Parathyroid adenoma (tissue), 2 donors: ENCODE measurements around the gene MEF2D.
A peak's percentile ranks its signal among the peaks of the same experiment; 100 is the strongest.

Experiments
- H2AFZ ChIP-seq: fragments of 300-600 bp; sonication (generic); one replicate; pipeline ENCODE4 v1.7.0; 2017; ENCODE audit warnings: antibody characterized with exemption, mild to moderate bottlenecking
- H3K27ac ChIP-seq: fragments of 300-600 bp; sonication (generic); one replicate; pipeline ENCODE4 v1.7.0; 2017
- H3K27me3 ChIP-seq: fragments of 300-600 bp; sonication (generic); one replicate; pipeline ENCODE4 v1.7.0; 2017; ENCODE audit warnings: low read length; ENCODE audit not compliant: control insufficient read depth, insufficient read depth
- H3K36me3 ChIP-seq: fragments of 300-600 bp; sonication (generic); one replicate; pipeline ENCODE4 v1.7.0; 2017; ENCODE audit warnings: low read length; ENCODE audit not compliant: control insufficient read depth, insufficient read depth
- H3K4me1 ChIP-seq: fragments of 300-600 bp; sonication (generic); one replicate; pipeline ENCODE4 v1.7.0; 2017; ENCODE audit warnings: control low read depth
- H3K4me2 ChIP-seq: fragments of 300-600 bp; sonication (generic); one replicate; pipeline ENCODE4 v1.7.0; 2017; ENCODE audit warnings: low read length
- H3K4me3 ChIP-seq: fragments of 300-600 bp; sonication (generic); one replicate; pipeline ENCODE4 v1.7.0; 2017; ENCODE audit warnings: low read depth, low read length
- H3K79me2 ChIP-seq: fragments of 300-600 bp; sonication (generic); one replicate; pipeline ENCODE4 v1.7.0; 2017; ENCODE audit warnings: control low read depth
- H3K9ac ChIP-seq: fragments of 300-600 bp; sonication (generic); one replicate; pipeline ENCODE4 v1.7.0; 2017; ENCODE audit warnings: mild to moderate bottlenecking
- H3K9me3 ChIP-seq: fragments of 300-600 bp; sonication (generic); one replicate; pipeline ENCODE4 v1.7.0; 2017; ENCODE audit warnings: low read length; ENCODE audit not compliant: control insufficient read depth
- TF ChIP-seq, protein P1 (sequence below): fragments of 300-600 bp; sonication (generic); IDR thresholded peaks from one replicate; pipeline ENCODE4 v1.7.0; 2017; ENCODE audit warnings: antibody characterized with exemption, mild to moderate bottlenecking
- donor health status: primary hyperparathyroidism.

Gene MEF2D

DNA sequence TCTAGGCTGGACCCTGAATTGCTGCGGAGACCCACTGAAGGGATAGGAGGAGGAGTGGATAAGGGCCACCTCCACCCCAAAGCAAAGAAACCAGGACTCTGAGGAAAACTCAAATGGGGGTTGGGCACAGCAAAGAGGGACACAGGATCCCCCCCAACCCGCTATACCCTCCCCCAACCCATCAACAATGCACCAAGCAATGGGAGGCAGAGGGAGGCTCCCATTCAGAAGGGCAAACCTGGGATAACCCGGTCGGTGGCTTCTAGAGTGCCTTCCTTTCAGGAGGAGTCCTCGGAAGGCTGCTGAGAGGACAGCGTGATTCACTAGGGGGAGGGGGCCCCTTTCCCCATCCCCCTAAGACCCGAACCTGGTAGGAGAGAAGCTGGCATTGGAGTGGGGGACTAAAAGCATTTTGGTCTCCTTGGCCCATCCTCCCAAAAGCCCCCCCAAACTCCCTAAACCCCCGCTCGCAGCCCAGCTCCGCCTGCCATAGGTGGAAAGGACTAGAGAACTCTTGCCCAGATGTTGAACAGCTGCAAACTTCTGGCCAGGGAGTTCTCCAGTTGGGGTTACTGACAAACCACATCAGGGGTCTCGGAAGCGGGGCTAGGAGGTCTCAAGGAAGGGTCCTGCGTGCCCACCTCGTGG is 1.3 kb downstream of the MEF2D start:
- peaks cover 50% of the 10 kb centered on the region for H3K4me1 ChIP-seq
- H3K27ac ChIP-seq, result peak overlapping the region; percentile 37
- no peaks in the 10 kb centered on the region for H3K36me3 ChIP-seq
- H3K27me3 ChIP-seq, result no peaks in the 10 kb centered on the region
- H3K4me2 ChIP-seq, result peak overlapping the region; percentile 71
- H3K4me3 ChIP-seq, result peak overlapping the region; percentile 96
- H2AFZ ChIP-seq, result no peak overlapping the region
- no peak overlapping the region for H3K9ac ChIP-seq
- H3K79me2 ChIP-seq, result peaks cover 49% of the 10 kb centered on the region
- H3K9me3 ChIP-seq, result no peaks in the 10 kb centered on the region
- TF ChIP-seq, protein P1, sequence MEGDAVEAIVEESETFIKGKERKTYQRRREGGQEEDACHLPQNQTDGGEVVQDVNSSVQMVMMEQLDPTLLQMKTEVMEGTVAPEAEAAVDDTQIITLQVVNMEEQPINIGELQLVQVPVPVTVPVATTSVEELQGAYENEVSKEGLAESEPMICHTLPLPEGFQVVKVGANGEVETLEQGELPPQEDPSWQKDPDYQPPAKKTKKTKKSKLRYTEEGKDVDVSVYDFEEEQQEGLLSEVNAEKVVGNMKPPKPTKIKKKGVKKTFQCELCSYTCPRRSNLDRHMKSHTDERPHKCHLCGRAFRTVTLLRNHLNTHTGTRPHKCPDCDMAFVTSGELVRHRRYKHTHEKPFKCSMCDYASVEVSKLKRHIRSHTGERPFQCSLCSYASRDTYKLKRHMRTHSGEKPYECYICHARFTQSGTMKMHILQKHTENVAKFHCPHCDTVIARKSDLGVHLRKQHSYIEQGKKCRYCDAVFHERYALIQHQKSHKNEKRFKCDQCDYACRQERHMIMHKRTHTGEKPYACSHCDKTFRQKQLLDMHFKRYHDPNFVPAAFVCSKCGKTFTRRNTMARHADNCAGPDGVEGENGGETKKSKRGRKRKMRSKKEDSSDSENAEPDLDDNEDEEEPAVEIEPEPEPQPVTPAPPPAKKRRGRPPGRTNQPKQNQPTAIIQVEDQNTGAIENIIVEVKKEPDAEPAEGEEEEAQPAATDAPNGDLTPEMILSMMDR, result no peak

DNA sequence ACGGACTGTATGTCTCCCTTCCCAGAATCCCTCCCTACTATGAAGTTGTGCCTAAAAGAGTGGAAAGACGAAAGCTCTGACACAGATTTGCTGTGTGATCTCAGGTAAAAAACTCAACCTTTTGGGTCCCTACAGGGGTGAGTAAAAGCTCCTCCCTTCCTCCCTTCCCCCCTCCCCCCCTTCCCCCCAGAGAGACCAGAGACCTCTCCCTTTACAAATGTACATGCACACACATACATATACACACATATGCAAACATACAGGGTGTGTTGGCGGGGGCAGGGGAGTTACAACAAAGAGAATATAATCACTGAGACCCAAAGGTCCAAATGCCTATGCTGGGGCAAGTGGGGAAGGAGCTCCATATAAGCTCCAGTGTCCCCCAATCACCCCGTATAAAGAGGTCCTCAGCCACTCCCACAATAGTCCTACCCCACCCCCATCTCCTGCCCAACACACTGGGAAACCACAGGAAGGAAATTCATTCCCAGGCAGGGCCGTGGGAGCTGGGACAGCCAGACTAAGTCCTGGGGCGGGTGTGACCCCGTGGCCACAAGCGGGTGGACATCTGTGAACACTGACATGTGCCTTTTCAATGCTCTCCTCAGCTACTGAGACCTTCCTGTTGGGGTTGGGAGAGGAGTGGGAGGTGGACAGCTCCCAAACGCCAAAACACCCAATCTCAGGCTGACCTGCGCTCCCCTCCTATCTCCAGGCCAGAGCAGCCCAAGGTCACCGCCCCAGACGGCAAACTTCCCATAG is 2.0 kb downstream of the MEF2D start:
- H3K9ac ChIP-seq, result no peak overlapping the region
- peaks cover 50% of the 10 kb centered on the region for H3K4me1 ChIP-seq
- TF ChIP-seq, protein P1, result no peak
- peaks cover 56% of the 10 kb centered on the region for H3K79me2 ChIP-seq
- H2AFZ ChIP-seq, result no peak overlapping the region
- no peaks in the 10 kb centered on the region for H3K27me3 ChIP-seq
- H3K36me3 ChIP-seq, result no peaks in the 10 kb centered on the region
- peak overlapping the region; percentile 71 for H3K4me2 ChIP-seq
- H3K27ac ChIP-seq, result peak overlapping the region; percentile 49
- no peaks in the 10 kb centered on the region for H3K9me3 ChIP-seq
- H3K4me3 ChIP-seq, result peak overlapping the region; percentile 96

GRCh38 chr1:156497743-156498431 is 2.7 kb downstream of the MEF2D start:
- Histone ChIP-seq H3K79me2 (peaks cover 63% of the 10 kb centered on the region), H3K9me3 (no peaks in the 10 kb centered on the region), H3K27ac (peak overlapping the region; percentile 49), H3K4me1 (peaks cover 48% of the 10 kb centered on the region), H2AFZ (no peak overlapping the region), H3K36me3 (no peaks in the 10 kb centered on the region), H3K4me2 (peak overlapping the region; percentile 71), H3K27me3 (no peaks in the 10 kb centered on the region), H3K4me3 (peak overlapping the region; percentile 35), H3K9ac (no peak overlapping the region)
- TF ChIP-seq, protein P1, result no peak

DNA sequence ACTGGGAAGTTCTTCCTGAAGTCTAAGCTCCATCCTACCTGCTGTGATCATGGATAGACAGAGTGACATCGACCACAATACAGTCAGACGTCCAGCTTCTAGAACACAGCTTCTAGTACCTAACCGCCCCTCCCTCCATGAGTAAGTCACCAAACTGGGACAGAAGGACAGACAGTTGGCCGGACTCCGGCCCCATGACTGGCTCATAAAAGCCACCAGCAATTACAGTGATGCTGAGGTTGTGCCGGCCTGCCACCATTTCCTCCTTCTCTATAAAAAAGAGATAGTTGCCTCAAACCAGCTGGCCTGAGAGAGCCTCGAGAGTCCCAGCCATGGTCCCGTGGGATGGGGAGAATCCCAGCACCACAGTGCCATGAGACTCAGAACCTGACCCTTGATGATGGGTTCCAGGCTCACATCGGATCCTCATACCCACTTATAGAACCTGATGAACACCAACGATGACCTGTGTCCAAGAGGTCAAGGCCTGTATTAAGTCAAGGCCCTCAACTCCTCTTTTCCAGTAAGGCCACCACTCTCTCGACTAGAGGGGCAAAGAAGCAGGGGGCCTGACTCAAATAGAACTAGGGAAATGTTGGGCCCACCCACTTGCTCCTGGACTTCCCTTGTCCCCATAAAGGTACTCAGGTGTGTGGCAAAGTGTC is 3.4 kb downstream of the MEF2D start:
- Histone ChIP-seq H3K9ac (no peak overlapping the region), H2AFZ (no peak overlapping the region), H3K9me3 (no peaks in the 10 kb centered on the region), H3K27ac (peak overlapping the region; percentile 49), H3K4me2 (peak overlapping the region; percentile 71), H3K27me3 (no peaks in the 10 kb centered on the region), H3K4me1 (peaks cover 48% of the 10 kb centered on the region), H3K36me3 (no peaks in the 10 kb centered on the region), H3K79me2 (peaks cover 70% of the 10 kb centered on the region), H3K4me3 (no peak overlapping the region)
- TF ChIP-seq, protein P1, result no peak
